Neural crest cell (in vitro differentiated cells): ENCODE results near the gene RPN1. TPM values are rescaled to one million over a fixed set of nuclear protein-coding genes. Genes with fewer than 3 reads are reported as not detected.
A peak's percentile ranks its signal among the peaks of the same experiment; 100 is the strongest.

Source experiments
- DNase-seq: peaks from one replicate; pipeline ENCODE4 v3.0.0; 2021; ENCODE audit warnings: low read depth, mixed read lengths, low spot score
- H3K27ac Mint-ChIP-seq: one replicate; pipeline ENCODE4 v1.8.0; 2021; ENCODE audit warnings: mild to moderate bottlenecking, mixed read lengths; ENCODE audit not compliant: unreplicated experiment
- H3K27me3 Mint-ChIP-seq: 2 replicates; pipeline ENCODE4 v1.8.0; 2021; ENCODE audit warnings: low read depth, mild to moderate bottlenecking, mixed read lengths
- H3K36me3 Mint-ChIP-seq: 2 replicates; pipeline ENCODE4 v1.8.0; 2021; ENCODE audit warnings: low read depth, mild to moderate bottlenecking, mixed read lengths
- H3K4me1 Mint-ChIP-seq: 2 replicates; pipeline ENCODE4 v1.8.0; 2021; ENCODE audit warnings: mixed read lengths
- H3K4me3 Mint-ChIP-seq: one replicate; pipeline ENCODE4 v1.8.0; 2021; ENCODE audit warnings: mild to moderate bottlenecking, mixed read lengths
- H3K9me3 Mint-ChIP-seq: 2 replicates; pipeline ENCODE4 v1.8.0; 2021; ENCODE audit warnings: mixed read lengths
- long read RNA-seq: library from polyadenylated mRNA; unstranded; transcript quantifications from one replicate; pipeline ENCODE4 v2.0.0, GENCODE V29; 2020
- total RNA-seq: library from RNA; stranded (reverse); gene quantifications from 2 replicates; pipeline ENCODE4 v1.2.1, GENCODE V29; 2021
- TF ChIP-seq, protein P1 (sequence below): fragments of 200-600 bp; sonication (generic); conservative IDR thresholded peaks from 2 replicates; pipeline ENCODE4 v1.5.0; 2021; ENCODE audit warnings: antibody characterized with exemption, mild to moderate bottlenecking

RPN1 gene
- 158 and 166 TPM in 2 replicates for total RNA-seq
- long read RNA-seq, transcript RPN1-201 (10 exons, 2,314 nt): major isoform, 130 of 292 reads
- long read RNA-seq, partial matches to known transcripts: 155 of 292 reads
- long read RNA-seq, other reads (novel, unspliced or antisense): 7 of 292 reads

GRCh38 chr3:128650096-128651050, at the start of gene RPN1:
Gene RPN1, minus strand, starts transcription at chr3:128650818. Its CDS starts 18 bp downstream, at chr3:128650800.
- Mint-ChIP-seq H3K4me1 (peaks cover 15% of the 10 kb centered on the region), H3K27me3 (no peaks in the 10 kb centered on the region), H3K36me3 (no peaks in the 10 kb centered on the region), H3K4me3 (peak within 1 kb of the TSS; percentile 90), H3K27ac (peak within 1 kb of the TSS; percentile 94), H3K9me3 (no peaks in the 10 kb centered on the region)
- DNase-seq: peak; percentile 88
- TF ChIP-seq, protein P1, sequence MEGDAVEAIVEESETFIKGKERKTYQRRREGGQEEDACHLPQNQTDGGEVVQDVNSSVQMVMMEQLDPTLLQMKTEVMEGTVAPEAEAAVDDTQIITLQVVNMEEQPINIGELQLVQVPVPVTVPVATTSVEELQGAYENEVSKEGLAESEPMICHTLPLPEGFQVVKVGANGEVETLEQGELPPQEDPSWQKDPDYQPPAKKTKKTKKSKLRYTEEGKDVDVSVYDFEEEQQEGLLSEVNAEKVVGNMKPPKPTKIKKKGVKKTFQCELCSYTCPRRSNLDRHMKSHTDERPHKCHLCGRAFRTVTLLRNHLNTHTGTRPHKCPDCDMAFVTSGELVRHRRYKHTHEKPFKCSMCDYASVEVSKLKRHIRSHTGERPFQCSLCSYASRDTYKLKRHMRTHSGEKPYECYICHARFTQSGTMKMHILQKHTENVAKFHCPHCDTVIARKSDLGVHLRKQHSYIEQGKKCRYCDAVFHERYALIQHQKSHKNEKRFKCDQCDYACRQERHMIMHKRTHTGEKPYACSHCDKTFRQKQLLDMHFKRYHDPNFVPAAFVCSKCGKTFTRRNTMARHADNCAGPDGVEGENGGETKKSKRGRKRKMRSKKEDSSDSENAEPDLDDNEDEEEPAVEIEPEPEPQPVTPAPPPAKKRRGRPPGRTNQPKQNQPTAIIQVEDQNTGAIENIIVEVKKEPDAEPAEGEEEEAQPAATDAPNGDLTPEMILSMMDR: no peak

- no peak overlapping the region for H3K27ac Mint-ChIP-seq
- H3K9me3 Mint-ChIP-seq: no peaks in the 10 kb centered on the region
- DNase-seq: peak; percentile 24
- peaks cover 2% of the 10 kb centered on the region for H3K27me3 Mint-ChIP-seq
- H3K4me1 Mint-ChIP-seq: no peaks in the 10 kb centered on the region
- H3K36me3 Mint-ChIP-seq: no peaks in the 10 kb centered on the region
- TF ChIP-seq, protein P1: no peak
- peak overlapping the region; percentile 59 for H3K4me3 Mint-ChIP-seq
Observed at GRCh38 chr3:128698211-128699047, 47.8 kb upstream of the RPN1 start.

- Mint-ChIP-seq H3K4me3 (no peak overlapping the region), H3K27ac (no peak overlapping the region), H3K36me3 (no peaks in the 10 kb centered on the region)
Observed at GRCh38 chr3:128697341-128697740, 46.7 kb upstream of the RPN1 start.

GRCh38 chr3:128693696-128694095, 43.1 kb upstream of the RPN1 start:
- no peaks in the 10 kb centered on the region for H3K36me3 Mint-ChIP-seq
- TF ChIP-seq, protein P1: no peak
- peaks cover 2% of the 10 kb centered on the region for H3K27me3 Mint-ChIP-seq
- no peaks in the 10 kb centered on the region for H3K9me3 Mint-ChIP-seq
- no peaks in the 10 kb centered on the region for H3K4me1 Mint-ChIP-seq
- no peak overlapping the region for H3K27ac Mint-ChIP-seq
- no peak for DNase-seq
- no peak overlapping the region for H3K4me3 Mint-ChIP-seq

More at GRCh38 chr3:128697341-128697740, 46.7 kb upstream of the RPN1 start:
- no peak for DNase-seq
- TF ChIP-seq, protein P1: no peak
- Mint-ChIP-seq H3K4me1 (no peaks in the 10 kb centered on the region), H3K27me3 (peaks cover 2% of the 10 kb centered on the region), H3K9me3 (no peaks in the 10 kb centered on the region)

DNA sequence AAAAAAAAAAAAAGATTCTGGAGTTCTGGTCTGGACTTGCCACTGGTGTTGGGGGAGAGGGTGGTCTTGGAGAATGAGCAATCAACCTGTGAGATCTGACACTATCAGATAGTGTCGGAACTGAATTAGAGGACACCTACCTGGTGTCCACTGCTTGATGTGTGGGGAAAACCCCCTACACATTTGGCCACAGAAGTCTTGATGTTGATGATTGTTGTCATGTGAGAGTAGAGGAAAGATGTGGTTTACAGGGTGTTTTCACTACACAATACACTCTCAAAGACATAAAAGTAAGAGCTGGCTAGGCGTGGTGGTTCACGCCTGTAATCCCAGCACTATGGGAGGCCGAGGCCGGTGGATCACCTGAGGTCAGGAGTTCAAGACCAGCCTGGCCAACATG, 38.4 kb upstream of the RPN1 start:
- H3K27me3 Mint-ChIP-seq: no peaks in the 10 kb centered on the region
- TF ChIP-seq, protein P1: no peak
- no peak overlapping the region for H3K4me3 Mint-ChIP-seq
- no peaks in the 10 kb centered on the region for H3K9me3 Mint-ChIP-seq
- H3K4me1 Mint-ChIP-seq: no peaks in the 10 kb centered on the region
- no peak overlapping the region for H3K27ac Mint-ChIP-seq
- DNase-seq: no peak
- H3K36me3 Mint-ChIP-seq: no peaks in the 10 kb centered on the region
